Vagina (tissue), 2 donors: ENCODE data around the gene RPL37.

Experiments used
- POLR2A ChIP-seq, 2 donors: fragments of 450-650 bp; IDR thresholded peaks; one replicate each; pipeline ENCODE4 v1.6.1; 2017; ENCODE audit warnings: antibody characterized with exemption in 2 of 2, mild to moderate bottlenecking in 2 of 2, moderate library complexity in 2 of 2
- POLR2AphosphoS5 ChIP-seq, 2 donors: sonication (generic); formaldehyde crosslinking; IDR thresholded peaks; one replicate each; pipeline ENCODE4 v1.9.0; 2017; ENCODE audit warnings: antibody characterized with exemption in 2 of 2, mild to moderate bottlenecking in 2 of 2, low read depth in 1 of 2; ENCODE audit not compliant: insufficient read depth in 1 of 2
- TF ChIP-seq, protein P1 (sequence below), 3 experiments: fragments of 450-650 bp in 2 of 3; fragments of 200-600 bp in 1 of 3; sonication (generic) in 1 of 3; IDR thresholded peaks; one replicate each; pipeline ENCODE4 v1.5.1; 2017 to 2019; ENCODE audit warnings: antibody characterized with exemption in 3 of 3, mild to moderate bottlenecking in 2 of 3, moderate library complexity in 2 of 3

DNA sequence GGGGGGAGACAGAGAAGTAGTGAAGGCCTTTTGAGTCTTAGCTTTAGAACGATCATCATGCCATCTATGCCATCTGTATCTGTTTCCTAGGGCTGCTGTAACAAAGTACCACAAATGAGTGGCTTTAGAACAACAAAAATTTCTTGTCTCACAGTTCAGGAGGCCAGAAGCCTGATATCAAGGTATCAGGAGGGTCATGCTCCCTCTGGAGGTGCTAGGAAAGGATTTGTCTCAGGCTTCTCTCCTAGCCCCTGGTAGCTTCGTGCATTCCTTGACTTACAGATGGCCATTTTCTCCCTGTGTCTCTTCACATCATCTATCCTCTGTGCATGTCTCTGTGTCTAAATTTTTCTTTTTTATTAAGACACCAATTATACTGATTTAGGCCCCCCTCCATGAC, 11.3 kb upstream of the RPL37 start:
- TF ChIP-seq, protein P1, sequence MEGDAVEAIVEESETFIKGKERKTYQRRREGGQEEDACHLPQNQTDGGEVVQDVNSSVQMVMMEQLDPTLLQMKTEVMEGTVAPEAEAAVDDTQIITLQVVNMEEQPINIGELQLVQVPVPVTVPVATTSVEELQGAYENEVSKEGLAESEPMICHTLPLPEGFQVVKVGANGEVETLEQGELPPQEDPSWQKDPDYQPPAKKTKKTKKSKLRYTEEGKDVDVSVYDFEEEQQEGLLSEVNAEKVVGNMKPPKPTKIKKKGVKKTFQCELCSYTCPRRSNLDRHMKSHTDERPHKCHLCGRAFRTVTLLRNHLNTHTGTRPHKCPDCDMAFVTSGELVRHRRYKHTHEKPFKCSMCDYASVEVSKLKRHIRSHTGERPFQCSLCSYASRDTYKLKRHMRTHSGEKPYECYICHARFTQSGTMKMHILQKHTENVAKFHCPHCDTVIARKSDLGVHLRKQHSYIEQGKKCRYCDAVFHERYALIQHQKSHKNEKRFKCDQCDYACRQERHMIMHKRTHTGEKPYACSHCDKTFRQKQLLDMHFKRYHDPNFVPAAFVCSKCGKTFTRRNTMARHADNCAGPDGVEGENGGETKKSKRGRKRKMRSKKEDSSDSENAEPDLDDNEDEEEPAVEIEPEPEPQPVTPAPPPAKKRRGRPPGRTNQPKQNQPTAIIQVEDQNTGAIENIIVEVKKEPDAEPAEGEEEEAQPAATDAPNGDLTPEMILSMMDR (IDR thresholded peaks at IDR 0.05) = no peak
- no peak for TF ChIP-seq POLR2A (IDR thresholded peaks at IDR 0.05)
- no peak for TF ChIP-seq POLR2AphosphoS5 (IDR thresholded peaks at IDR 0.05; ENCODE audit: insufficient read depth in 1 of 2, low read depth in 1 of 2)
